ENCODE results near the gene JCAD. TPM values are rescaled to one million over a fixed set of nuclear protein-coding genes. Genes with fewer than 3 reads are reported as not detected.

The JCAD gene
- total and polyA plus RNA-seq, 10 of the 15 experiments (the other 5 are each of a cell fraction or from before 2014, with no cell fraction given), result 0.28 TPM; not detected in 9

- in situ Hi-C loops (cut with MboI) (no loop called here), intact Hi-C loops (cut with micrococcal nuclease; ENCODE audit: unreplicated experiment) (no loop called here)
- no TSS peak for BruUV-seq (replicated peaks)
- 67% methylated on average over 18 of the region's 19 CpGs for WGBS (ENCODE audit: insufficient coverage, insufficient replicate concordance, low lambda C conversion rate, missing lambda C conversion rate)
- ChIA-PET CTCF (no interaction called here), SMC1A (ENCODE audit: uncharacterized antibody, unreplicated experiment) (no interaction called here), POLR2A (no interaction called here), RAD21 (ENCODE audit: unreplicated experiment) (no interaction called here)
- Histone ChIP-seq H3K9me3 (replicated peaks; ENCODE audit: control insufficient read depth, insufficient read depth, low read length) (no peaks in the 10 kb centered on the region), H3K36me3 (ENCODE audit: control insufficient read depth in 2 of 2, insufficient read depth in 2 of 2, low read length in 1 of 2) (no peaks in the 10 kb centered on the region), H4K20me1 (ENCODE audit: control insufficient read depth, insufficient read depth) (no peaks in the 10 kb centered on the region), H3K4me1 (ENCODE audit: control insufficient read depth, insufficient read depth, low read length) (peaks cover 15% of the 10 kb centered on the region), H3K79me2 (ENCODE audit: control insufficient read depth, insufficient read depth, low read length) (no peaks in the 10 kb centered on the region), H3K27me3 (replicated peaks in 1 of 2; ENCODE audit: control insufficient read depth in 2 of 2, insufficient read depth in 2 of 2, low read length in 1 of 2) (peaks cover 0 to 2% of the 10 kb centered on the region in 2 experiments; a peak in 1 of 4 replicates), H3K9ac (ENCODE audit: control insufficient read depth, insufficient read depth, low read length) (no peak overlapping the region), H3K27ac (ENCODE audit: control insufficient read depth, insufficient read depth) (no peak overlapping the region), H2AFZ (ENCODE audit: control insufficient read depth, low read depth, low read length) (no peak overlapping the region), H3K4me3 (no peak overlapping the region), H3K4me2 (ENCODE audit: control insufficient read depth, insufficient read depth) (no peak overlapping the region)
- DNase-seq (ENCODE audit: low read depth, low spot score), result no peak
- FAIRE-seq, result no peak
- TF ChIP-seq USF2 (IDR thresholded peaks at IDR 0.05; ENCODE audit: borderline replicate concordance, low read depth, low read length) (no peak), CHD2 (IDR thresholded peaks at IDR 0.05; ENCODE audit: borderline replicate concordance, low read depth, low read length) (no peak), HDAC2 (IDR thresholded peaks at IDR 0.05) (no peak), BCLAF1 (IDR thresholded peaks at IDR 0.05) (no peak), EGR1 (IDR thresholded peaks at IDR 0.05; ENCODE audit: borderline replicate concordance in 1 of 2, low read depth in 2 of 2, low read length in 2 of 2) (no peak)
- ATAC-seq, result no peak
Observed at GRCh38 chr10:30029164-30029871, 30.1 kb downstream of the JCAD start.

Data from GM12878 (cell line).